PC-9 (cell line): ENCODE measurements around the gene MOV10L1. TPM values are rescaled to one million over a fixed set of nuclear protein-coding genes. Genes with fewer than 3 reads are reported as not detected.
"Not testable (repeated sequence)": the region's sequence is repeated elsewhere in the genome, so short reads cannot be mapped to it uniquely, and the experiment has no call there.

Experiments
- BruUV-seq: library from RNA; stranded (reverse); fragments of 400-500 nt; replicated peaks from 2 replicates; lab custom pipeline; 2021; lab: Mats Ljungman, UMichigan
- CTCF ChIA-PET: fragments of 300-600 bp; sonication (Branson Sonifier 250); formaldehyde crosslinking; loops from one replicate; lab custom pipeline; 2022; ENCODE audit warnings: antibody characterized with exemption; lab: Charles Lee
- POLR2A ChIA-PET: fragments of 300-600 bp; sonication (Branson Sonifier 250); formaldehyde crosslinking; loops from one replicate; lab custom pipeline; 2022; ENCODE audit warnings: antibody characterized with exemption; ENCODE audit not compliant: unreplicated experiment; lab: Charles Lee
- DNase-seq, 2 experiments: peaks; one replicate each; pipeline versions ENCODE4 v3.0.0 to v3.0.0-alpha.2; 2015 to 2022; ENCODE audit warnings: mixed read lengths in 1 of 2
- H2AFZ ChIP-seq: fragments of 200-600 bp; sonication (generic); 2 replicates; pipeline ENCODE4 v1.8.1; 2017; ENCODE audit warnings: antibody characterized with exemption
- H3F3A ChIP-seq: fragments of 200-600 bp; sonication (generic); 2 replicates; pipeline ENCODE4 v1.8.1; 2017; ENCODE audit warnings: antibody characterized with exemption, mild to moderate bottlenecking, low read depth; ENCODE audit not compliant: insufficient read depth
- H3K27ac ChIP-seq: fragments of 200-600 bp; sonication (generic); 2 replicates; pipeline ENCODE4 v1.6.1; 2016; ENCODE audit warnings: mixed run types
- H3K27me3 ChIP-seq: fragments of 200-600 bp; sonication (generic); 2 replicates; pipeline ENCODE4 v1.6.1; 2016; ENCODE audit warnings: low read depth, mixed run types; ENCODE audit not compliant: insufficient read depth
- H3K36me3 ChIP-seq: fragments of 200-600 bp; sonication (generic); 2 replicates; pipeline ENCODE4 v1.6.1; 2016; ENCODE audit warnings: low read depth, mixed run types
- H3K4me1 ChIP-seq: fragments of 200-600 bp; sonication (generic); replicated peaks from 2 replicates; pipeline ENCODE4 v1.6.1; 2016; ENCODE audit warnings: mixed run types; ENCODE audit not compliant: insufficient read depth
- H3K4me2 ChIP-seq: fragments of 200-600 bp; sonication (generic); 2 replicates; pipeline ENCODE4 v1.6.1; 2017; ENCODE audit warnings: mixed run types
- H3K4me3 ChIP-seq: fragments of 200-600 bp; sonication (generic); 2 replicates; pipeline ENCODE4 v1.6.1; 2016; ENCODE audit warnings: mixed run types
- H3K79me2 ChIP-seq: fragments of 200-600 bp; sonication (generic); 2 replicates; pipeline ENCODE4 v1.6.1; 2017; ENCODE audit warnings: low read depth, mixed run types
- H3K9me2 ChIP-seq: fragments of 200-600 bp; sonication (generic); 2 replicates; pipeline ENCODE4 v1.8.1; 2017; ENCODE audit warnings: mild to moderate bottlenecking; ENCODE audit not compliant: insufficient read depth
- H3K9me3 ChIP-seq: fragments of 200-600 bp; sonication (generic); 2 replicates; pipeline ENCODE4 v1.8.1; 2016; ENCODE audit warnings: low read depth; ENCODE audit not compliant: insufficient read depth
- H4K20me1 ChIP-seq: fragments of 200-600 bp; sonication (generic); 2 replicates; pipeline ENCODE4 v1.8.1; 2017; ENCODE audit not compliant: insufficient read depth
- CTCF ChIP-seq: fragments of 200-600 bp; sonication (generic); conservative IDR thresholded peaks from 2 replicates; pipeline ENCODE4 v1.6.1; 2017; ENCODE audit warnings: mixed run types, antibody characterized with exemption, mild to moderate bottlenecking, moderate library complexity
- EZH2 ChIP-seq: fragments of 200-600 bp; sonication (generic); IDR thresholded peaks from 2 replicates; pipeline ENCODE4 v1.8.0; 2017; ENCODE audit warnings: antibody characterized with exemption, low read depth
- intact Hi-C: fragments of 100-400 bp; cut with micrococcal nuclease; formaldehyde crosslinking; loops from one replicate; pipeline ENCODE4 v1.10.0; 2022; ENCODE audit not compliant: unreplicated experiment
- total RNA-seq: library from RNA; stranded (reverse); gene quantifications from 2 replicates; pipeline ENCODE4 v1.2.3, GENCODE V29; 2021

MOV10L1 gene
- total RNA-seq, 1 experiment from 2014 or later = not detected

- H3K27ac ChIP-seq, H3K4me1 ChIP-seq, H3K4me3 ChIP-seq, H3K4me2 ChIP-seq, H3K9me3 ChIP-seq, POLR2A ChIA-PET, H3K27me3 ChIP-seq, H2AFZ ChIP-seq, DNase-seq, H3K36me3 ChIP-seq, H3K79me2 ChIP-seq, H4K20me1 ChIP-seq, H3K9me2 ChIP-seq, BruUV-seq: not testable (repeated sequence)
- CTCF ChIA-PET = interaction anchor here (0.7 kb wide), 2 partner anchors 68 to 96 kb away, joined by 3 to 4 read pairs; no protein-coding TSS in a partner anchor
- intact Hi-C loops = loop anchor here (2.0 to 10.0 kb wide), 3 partner anchors 53 to 380 kb away; partner anchors contain the start of gene SELENOO
- peaks cover 11% of the 10 kb centered on the region for H3F3A ChIP-seq
Observed at GRCh38 chr22:50147258-50148165, 57.7 kb downstream of the MOV10L1 start.

GRCh38 chr22:50148166-50148500 lies 58.3 kb downstream of the MOV10L1 start:
- Histone ChIP-seq H3K4me2 (no peak overlapping the region), H3K9me3 (no peaks in the 10 kb centered on the region), H3K36me3 (no peaks in the 10 kb centered on the region), H3K79me2 (no peaks in the 10 kb centered on the region), H3K9me2 (no peaks in the 10 kb centered on the region), H4K20me1 (no peaks in the 10 kb centered on the region), H2AFZ (no peak overlapping the region), H3K27me3 (peaks cover 4% of the 10 kb centered on the region; the same call in 1 of the 2 replicates), H3K27ac (no peak overlapping the region), H3K4me1 (no peaks in the 10 kb centered on the region), H3K4me3 (no peak overlapping the region), H3F3A (peaks cover 11% of the 10 kb centered on the region)
- ChIA-PET CTCF (interaction anchor here (0.7 kb wide), 2 partner anchors 68 to 96 kb away, joined by 3 to 4 read pairs; no protein-coding TSS in a partner anchor), POLR2A (no interaction called here)
- intact Hi-C loops = loop anchor here (2.0 to 10.0 kb wide), 3 partner anchors 53 to 381 kb away; partner anchors contain the start of gene SELENOO
- no TSS peak for BruUV-seq
- no peak for DNase-seq
- no peak for TF ChIP-seq CTCF
- TF ChIP-seq EZH2 = no peak

- H2AFZ ChIP-seq = no peak overlapping the region
- ChIA-PET POLR2A (interaction anchor here (0.6 kb wide), 1 partner anchor 231 kb away, joined by 5 read pairs; the partner anchor contains the start of genes ALG12 and CRELD2), CTCF (interaction anchor here (0.5 to 1.3 kb wide), 8 partner anchors 22 to 378 kb away, joined by 3 to 5 read pairs (median 3); partner anchors contain the start of genes PANX2 and SELENOO)
- H3K79me2 ChIP-seq = no peaks in the 10 kb centered on the region
- H3K27me3 ChIP-seq = peaks cover 4% of the 10 kb centered on the region; the same call in 1 of the 2 replicates
- BruUV-seq = no TSS peak
- H3K4me2 ChIP-seq = peak overlapping the region; percentile 29
- H3K9me2 ChIP-seq = no peaks in the 10 kb centered on the region
- H3K36me3 ChIP-seq = no peaks in the 10 kb centered on the region
- no peaks in the 10 kb centered on the region for H3K4me1 ChIP-seq
- no peak overlapping the region for H3K27ac ChIP-seq
- intact Hi-C loops = loop anchor here (1.0 to 10.0 kb wide), 7 partner anchors 9 to 471 kb away; partner anchors contain the start of gene SELENOO
- peak; percentile 86 to 89 for DNase-seq
- no peak overlapping the region for H3K4me3 ChIP-seq
- peak; percentile 95 for TF ChIP-seq CTCF
- no peak for TF ChIP-seq EZH2
- no peaks in the 10 kb centered on the region for H3K9me3 ChIP-seq
- peaks cover 11% of the 10 kb centered on the region for H3F3A ChIP-seq
- H4K20me1 ChIP-seq = no peaks in the 10 kb centered on the region
Observed at GRCh38 chr22:50148991-50149721, 59.4 kb downstream of the MOV10L1 start.
